ENCODE results near the gene SAMHD1. TPM values are rescaled to one million over a fixed set of nuclear protein-coding genes. Genes with fewer than 3 reads are reported as not detected.
"Not testable (repeated sequence)": the region's sequence is repeated elsewhere in the genome, so short reads cannot be mapped to it uniquely, and the experiment has no call there.

The SAMHD1 gene
- polyA plus RNA-seq, 5 donors: 28.4 to 38.9 (median 37.6) TPM

- no peak for DNase-seq
Measured at GRCh38 chr20:36875702-36876472, 75.6 kb downstream of the SAMHD1 start, which contains the start of gene TLDC2. TSS of gene TLDC2 (plus strand) at chr20:36876138. CDS start at chr20:36876175, 37 bp downstream.

GRCh38 chr20:36875093-36875492 is 76.4 kb downstream of the SAMHD1 start:
- DNase-seq: not testable (repeated sequence)

- DNase-seq: no peak
Measured at GRCh38 chr20:36873498-36874189, 77.9 kb downstream of the SAMHD1 start.

GRCh38 chr20:36872852-36873251 is 78.7 kb downstream of the SAMHD1 start:
- DNase-seq: no peak

- no peak for DNase-seq
Measured at GRCh38 chr20:36871640-36872570, 79.6 kb downstream of the SAMHD1 start.

- DNase-seq: no peak
Measured at GRCh38 chr20:36866681-36867495, 84.6 kb downstream of the SAMHD1 start.

- no peak for DNase-seq
Measured at GRCh38 chr20:36866164-36866563, 85.3 kb downstream of the SAMHD1 start.

- DNase-seq: no peak
Measured at GRCh38 chr20:36865861-36866149, 85.7 kb downstream of the SAMHD1 start.

GRCh38 chr20:36865076-36865860 is 86.2 kb downstream of the SAMHD1 start:
- DNase-seq: no peak

GRCh38 chr20:36862857-36863668 is 88.4 kb downstream of the SAMHD1 start:
- no peak for DNase-seq

GRCh38 chr20:36861875-36862801 is 89.4 kb downstream of the SAMHD1 start:
- DNase-seq: peak; percentile 78 to 84

- DNase-seq: no peak
Measured at GRCh38 chr20:36861625-36861874, 90.0 kb downstream of the SAMHD1 start.

- no peak for DNase-seq
Measured at GRCh38 chr20:36860811-36861624, 90.5 kb downstream of the SAMHD1 start.

GRCh38 chr20:36860339-36860738 is 91.2 kb downstream of the SAMHD1 start:
- no peak for DNase-seq

- no peak for DNase-seq
Measured at GRCh38 chr20:36859700-36860330, 91.7 kb downstream of the SAMHD1 start.

GRCh38 chr20:36859282-36859555 is 92.3 kb downstream of the SAMHD1 start:
- DNase-seq: no peak

Measured in right lung (tissue), 5 donors.